LNCaP clone FGC (cell line): ENCODE data around the gene SMG9.

Source experiments
- DNase-seq: peaks from one replicate; pipeline ENCODE4 v3.0.0-alpha.2; 2011; ENCODE audit warnings: low read depth
- H3K4me3 ChIP-seq: 2 replicates; pipeline ENCODE4 v1.5.1; 2011; ENCODE audit warnings: mild to moderate bottlenecking, low read depth, low read length, control low read depth
- CTCF ChIP-seq: IDR thresholded peaks from 2 replicates; pipeline ENCODE4 v1.5.1; 2012; ENCODE audit warnings: mild to moderate bottlenecking; ENCODE audit not compliant: control insufficient read depth, insufficient read depth; ENCODE audit errors: extremely low read depth

The SMG9 gene

GRCh38 chr19:43784981-43785808 is 30.4 kb upstream of the SMG9 start:
- H3K4me3 ChIP-seq = no peak overlapping the region
- peak; percentile 84 for TF ChIP-seq CTCF
- DNase-seq = peak; percentile 27

GRCh38 chr19:43784241-43784980 is 29.6 kb upstream of the SMG9 start:
- TF ChIP-seq CTCF = no peak
- DNase-seq = no peak
- H3K4me3 ChIP-seq = no peak overlapping the region

- no peak for TF ChIP-seq CTCF
- DNase-seq = no peak
- H3K4me3 ChIP-seq = no peak overlapping the region
These were observed 28.9 kb upstream of the SMG9 start for GRCh38 chr19:43783636-43784035.

GRCh38 chr19:43782689-43783231 is 28.0 kb upstream of the SMG9 start:
- no peak for DNase-seq
- no peak for TF ChIP-seq CTCF
- H3K4me3 ChIP-seq = no peak overlapping the region

- no peak for TF ChIP-seq CTCF
- H3K4me3 ChIP-seq = no peak overlapping the region
- no peak for DNase-seq
These were observed 27.5 kb upstream of the SMG9 start for GRCh38 chr19:43782311-43782660.

- no peak overlapping the region for H3K4me3 ChIP-seq
- DNase-seq = no peak
These were observed 27.0 kb upstream of the SMG9 start for GRCh38 chr19:43781630-43782310.

More at GRCh38 chr19:43781630-43782310, 27.0 kb upstream of the SMG9 start:
- TF ChIP-seq CTCF = no peak
